ENCODE measurements around the gene NMNAT1.

NMNAT1 gene

DNA sequence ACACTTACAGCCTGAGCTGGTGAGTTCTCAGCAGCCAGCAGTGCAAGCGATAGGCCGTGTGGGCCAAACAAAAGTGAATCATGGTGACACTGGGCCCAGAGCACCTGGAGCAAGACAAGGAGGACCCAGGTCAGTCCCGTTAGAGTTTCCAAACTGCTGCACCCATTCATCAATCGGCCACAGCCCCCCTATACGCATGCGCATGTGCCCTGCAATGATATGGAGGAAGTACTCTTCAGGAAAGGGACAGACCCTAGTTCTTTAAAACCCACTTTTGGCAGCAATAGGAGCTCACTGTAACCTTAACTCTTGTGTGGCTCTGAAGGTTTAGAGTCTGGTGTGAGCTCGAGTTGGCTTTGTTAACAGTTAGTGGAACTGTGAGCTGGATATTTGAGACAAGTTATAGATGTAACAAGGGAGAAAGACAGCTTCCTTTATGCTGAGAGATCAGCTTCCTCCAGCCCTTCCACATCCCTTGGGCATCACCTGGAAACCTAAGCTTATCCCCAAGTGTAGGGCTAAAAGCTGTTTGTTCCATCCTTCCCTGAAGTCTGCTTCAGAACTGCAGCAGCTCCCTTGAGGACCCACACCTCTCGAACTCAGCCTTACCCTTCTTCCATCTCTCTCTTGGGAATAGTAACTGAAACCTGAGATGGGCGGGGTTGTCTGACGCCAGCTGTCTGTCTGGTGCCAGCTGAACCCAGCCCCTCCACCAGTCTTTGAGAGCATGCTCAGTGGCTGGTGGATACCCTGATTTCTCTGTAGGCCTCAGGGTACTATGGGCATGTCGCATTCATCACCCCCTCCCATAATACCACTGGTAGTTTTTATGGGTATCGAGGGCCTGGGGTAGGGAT lies 17.7 kb downstream of the NMNAT1 start:
- TF ChIP-seq, protein P1, sequence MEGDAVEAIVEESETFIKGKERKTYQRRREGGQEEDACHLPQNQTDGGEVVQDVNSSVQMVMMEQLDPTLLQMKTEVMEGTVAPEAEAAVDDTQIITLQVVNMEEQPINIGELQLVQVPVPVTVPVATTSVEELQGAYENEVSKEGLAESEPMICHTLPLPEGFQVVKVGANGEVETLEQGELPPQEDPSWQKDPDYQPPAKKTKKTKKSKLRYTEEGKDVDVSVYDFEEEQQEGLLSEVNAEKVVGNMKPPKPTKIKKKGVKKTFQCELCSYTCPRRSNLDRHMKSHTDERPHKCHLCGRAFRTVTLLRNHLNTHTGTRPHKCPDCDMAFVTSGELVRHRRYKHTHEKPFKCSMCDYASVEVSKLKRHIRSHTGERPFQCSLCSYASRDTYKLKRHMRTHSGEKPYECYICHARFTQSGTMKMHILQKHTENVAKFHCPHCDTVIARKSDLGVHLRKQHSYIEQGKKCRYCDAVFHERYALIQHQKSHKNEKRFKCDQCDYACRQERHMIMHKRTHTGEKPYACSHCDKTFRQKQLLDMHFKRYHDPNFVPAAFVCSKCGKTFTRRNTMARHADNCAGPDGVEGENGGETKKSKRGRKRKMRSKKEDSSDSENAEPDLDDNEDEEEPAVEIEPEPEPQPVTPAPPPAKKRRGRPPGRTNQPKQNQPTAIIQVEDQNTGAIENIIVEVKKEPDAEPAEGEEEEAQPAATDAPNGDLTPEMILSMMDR (IDR thresholded peaks at IDR 0.05; ENCODE audit: insufficient read depth, missing control alignments) = no peak
- DNase-seq (ENCODE audit: insufficient read length, low spot score) (peak; percentile 39), FAIRE-seq (no peak)

DNA sequence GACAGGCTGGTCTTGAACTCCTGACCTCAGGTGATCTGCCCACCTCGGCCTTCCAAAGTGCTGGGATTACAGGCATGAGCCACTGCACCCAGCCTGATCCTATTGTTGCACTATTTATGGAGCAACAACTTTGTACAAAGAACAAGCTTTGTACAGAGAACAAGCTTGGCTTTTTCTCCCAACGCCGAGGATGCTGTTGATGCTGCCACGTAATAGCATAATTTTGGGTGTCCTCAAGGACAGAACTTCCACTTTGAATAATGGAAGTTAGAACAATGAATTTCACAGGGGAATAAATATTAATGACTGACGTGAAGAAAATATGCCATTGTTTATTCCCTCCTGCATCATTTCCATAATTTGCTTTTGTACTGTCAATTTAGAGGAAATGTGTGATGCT lies 41.0 kb downstream of the NMNAT1 start:
- TF ChIP-seq, protein P1 (IDR thresholded peaks at IDR 0.05; ENCODE audit: insufficient read depth, missing control alignments) = no peak
- no peak for FAIRE-seq
- no peak for DNase-seq (ENCODE audit: insufficient read length, low spot score)

DNA sequence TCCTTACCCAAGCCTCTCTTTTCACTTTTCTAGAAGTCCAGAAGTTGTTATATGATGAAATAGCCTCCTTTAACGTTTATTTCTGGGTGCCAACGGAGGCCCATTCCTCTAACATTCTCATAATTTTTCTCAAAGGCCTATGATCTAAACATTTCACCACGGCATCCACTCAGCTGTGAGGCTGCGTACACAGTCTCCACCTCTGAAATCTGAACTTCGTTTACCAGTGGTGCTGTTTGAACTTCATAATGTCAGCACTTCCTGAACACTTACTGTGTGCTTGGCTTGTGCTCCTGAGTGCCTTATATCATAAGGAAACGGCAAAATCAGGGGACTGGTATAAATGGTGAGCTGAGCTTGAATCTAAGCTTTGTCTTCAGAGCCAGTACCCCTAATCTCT lies 41.7 kb downstream of the NMNAT1 start:
- TF ChIP-seq, protein P1 (IDR thresholded peaks at IDR 0.05; ENCODE audit: insufficient read depth, missing control alignments) = no peak
- DNase-seq (ENCODE audit: insufficient read length, low spot score) (no peak), FAIRE-seq (no peak)

DNA sequence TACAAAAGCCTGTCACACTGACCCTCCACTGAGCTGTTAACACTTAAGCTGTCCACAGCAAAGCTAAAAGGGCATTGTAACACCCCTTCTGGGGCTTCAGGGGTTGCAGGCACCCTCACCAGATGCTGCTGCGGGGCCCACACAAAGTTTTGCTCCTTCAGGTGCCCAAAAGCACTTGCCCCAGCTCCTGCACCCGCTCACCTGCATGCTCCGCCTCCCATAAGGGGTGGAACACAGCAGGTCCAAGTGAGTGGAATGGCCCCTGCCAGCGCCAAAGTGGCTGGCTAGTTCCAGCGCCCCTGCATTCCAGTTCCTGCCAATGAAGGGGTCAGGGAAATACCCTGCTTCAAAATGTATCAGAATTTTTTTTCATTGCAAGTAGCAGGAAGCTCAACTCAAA lies 46.5 kb downstream of the NMNAT1 start:
- TF ChIP-seq, protein P1 (IDR thresholded peaks at IDR 0.05; ENCODE audit: insufficient read depth, missing control alignments) = no peak
- FAIRE-seq = no peak
- no peak for DNase-seq (ENCODE audit: insufficient read length, low spot score)

DNA sequence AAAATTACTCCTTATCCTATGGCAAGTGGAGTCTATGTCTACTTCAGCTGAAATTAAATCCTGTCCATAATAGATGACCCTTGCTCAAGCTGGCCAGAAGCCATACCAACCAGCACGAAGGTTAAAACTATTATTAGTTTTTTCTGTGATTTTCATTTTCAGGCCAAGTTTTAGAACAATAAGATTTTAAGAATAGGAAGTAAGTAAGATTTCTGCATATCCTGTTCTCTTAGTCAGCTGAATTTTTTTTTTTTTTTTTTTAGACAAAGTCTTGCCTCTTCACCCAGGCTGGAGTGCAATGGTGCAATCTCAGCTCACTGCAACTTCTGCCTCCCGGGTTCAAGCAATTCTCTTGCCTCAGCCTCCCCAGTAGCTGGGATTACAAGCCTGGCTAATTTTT lies 47.7 kb downstream of the NMNAT1 start:
- FAIRE-seq (no peak), DNase-seq (ENCODE audit: insufficient read length, low spot score) (no peak)
- TF ChIP-seq, protein P1 (IDR thresholded peaks at IDR 0.05; ENCODE audit: insufficient read depth, missing control alignments) = no peak

DNA sequence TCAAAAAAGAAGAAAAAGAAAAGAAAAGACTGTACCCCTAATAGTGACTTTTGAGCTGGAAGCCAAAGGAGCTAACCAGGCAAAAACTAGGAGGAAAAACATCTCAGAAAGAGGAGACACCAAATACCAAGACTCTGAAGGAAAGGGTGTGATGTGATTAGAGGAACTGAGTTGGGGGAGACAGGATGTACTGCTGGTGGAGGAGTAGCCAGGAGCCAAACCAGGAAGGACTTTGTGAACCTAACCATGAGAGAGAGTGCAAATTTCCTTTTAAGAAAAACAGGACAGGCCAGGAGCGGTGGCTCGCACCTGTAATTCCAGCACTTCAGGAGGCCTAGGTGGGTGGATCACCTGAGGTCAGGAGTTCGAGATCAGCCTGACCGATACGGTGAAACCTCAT lies 49.6 kb downstream of the NMNAT1 start:
- FAIRE-seq (no peak), DNase-seq (ENCODE audit: insufficient read length, low spot score) (no peak)
- TF ChIP-seq, protein P1 (IDR thresholded peaks at IDR 0.05; ENCODE audit: insufficient read depth, missing control alignments) = no peak

DNA sequence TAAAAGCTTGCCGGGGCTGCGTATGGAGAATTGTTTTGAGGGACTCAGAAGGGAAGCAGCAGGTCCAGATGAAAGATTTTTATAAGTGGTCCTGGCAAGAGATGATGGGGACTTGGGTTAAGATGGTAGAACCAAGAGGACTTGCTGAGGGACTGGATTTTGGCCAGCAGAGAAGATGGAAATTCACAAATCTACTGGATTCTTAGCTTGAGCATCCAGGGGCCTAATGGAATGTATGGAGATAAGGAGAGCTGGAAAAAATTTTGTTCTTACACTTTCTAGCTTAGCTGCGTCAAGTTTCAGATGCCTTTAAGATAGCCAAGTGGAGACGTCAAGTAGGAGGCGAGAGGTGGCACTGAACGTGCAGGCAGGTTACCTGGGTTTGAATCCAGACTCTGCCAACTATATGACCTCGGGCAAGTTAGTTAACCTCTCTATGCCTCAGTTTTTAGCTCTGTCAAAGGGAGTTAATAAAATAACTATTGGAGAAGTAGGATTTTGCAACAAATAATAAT lies 50.3 kb downstream of the NMNAT1 start:
- DNase-seq (ENCODE audit: insufficient read length, low spot score) (no peak), FAIRE-seq (no peak)
- TF ChIP-seq, protein P1 (IDR thresholded peaks at IDR 0.05; ENCODE audit: insufficient read depth, missing control alignments) = no peak
